ENCODE data around the gene FFAR2. TPM values are rescaled to one million over a fixed set of nuclear protein-coding genes. Genes with fewer than 3 reads are reported as not detected.
A peak's percentile ranks its signal among the peaks of the same experiment; 100 is the strongest.
"Not testable (repeated sequence)": the region's sequence is repeated elsewhere in the genome, so short reads cannot be mapped to it uniquely, and the experiment has no call there.

FFAR2 gene
- polyA plus RNA-seq (2013) = 0.13 TPM

GRCh38 chr19:35447606-35448469, at the start of gene FFAR2:
Gene FFAR2 (plus strand): TSS chr19:35448257. CDS start chr19:35449715, 1,458 bp downstream.
- Histone ChIP-seq H3K36me3 (ENCODE audit: control insufficient read depth in 4 of 4, insufficient read depth in 4 of 4, low read length in 3 of 4) (no peaks in the 10 kb centered on the region), H3K9me3 (ENCODE audit: control extremely low read depth in 1 of 5, control insufficient read depth in 4 of 5, insufficient read depth in 2 of 5, low read depth in 1 of 5, low read length in 4 of 5) (no peaks in the 10 kb centered on the region), H3K27me3 (replicated peaks in 2 of 5; ENCODE audit: control insufficient read depth in 4 of 5, insufficient read depth in 5 of 5, low read length in 4 of 5) (no peaks in the 10 kb centered on the region), H3K27ac (ENCODE audit: insufficient read depth in 1 of 2, low read depth in 1 of 2, low read length in 2 of 2, poor library complexity in 1 of 2, severe bottlenecking in 2 of 2) (no peak within 1 kb of the TSS), H3K4me3 (ENCODE audit: control insufficient read depth in 1 of 7, extremely low read depth in 1 of 7, insufficient read depth in 4 of 7, low read depth in 2 of 7, low read length in 6 of 7) (peak within 1 kb of the TSS in 3 of 7 experiments; percentile 8 to 57 (median 43)), H3K4me1 (ENCODE audit: control extremely low read depth in 1 of 4, control insufficient read depth in 4 of 4, insufficient read depth in 4 of 4, low read length in 3 of 4) (peaks cover 13 to 55% (median 38%) of the 10 kb centered on the region in 4 experiments)
- ChIA-PET POLR2A (interaction anchor here (0.6 to 0.7 kb wide), 2 partner anchors 8 to 95 kb away, joined by 4 to 5 read pairs; no protein-coding TSS in a partner anchor), CTCF (interaction anchor here (0.6 to 2.0 kb wide), 7 partner anchors 12 to 27 kb away, joined by 3 to 10 read pairs (median 5); no protein-coding TSS in a partner anchor)
- DNase-seq = no peak
- 88% methylated on average over 7 of the region's 12 CpGs for WGBS (ENCODE audit: insufficient coverage)

- H3K9me3 ChIP-seq (ENCODE audit: control extremely low read depth in 1 of 5, control insufficient read depth in 4 of 5, insufficient read depth in 2 of 5, low read depth in 1 of 5, low read length in 4 of 5) = no peaks in the 10 kb centered on the region
- ChIA-PET CTCF (no interaction called here), POLR2A (no interaction called here)
- H3K4me1 ChIP-seq (ENCODE audit: control extremely low read depth in 1 of 4, control insufficient read depth in 4 of 4, insufficient read depth in 4 of 4, low read length in 3 of 4) = peaks cover 0 to 3% (median under 1%) of the 10 kb centered on the region in 4 experiments
- H3K36me3 ChIP-seq (ENCODE audit: control insufficient read depth in 4 of 4, insufficient read depth in 4 of 4, low read length in 3 of 4) = no peaks in the 10 kb centered on the region
- no peaks in the 10 kb centered on the region for H3K27me3 ChIP-seq (replicated peaks in 2 of 5; ENCODE audit: control insufficient read depth in 4 of 5, insufficient read depth in 5 of 5, low read length in 4 of 5)
- WGBS (ENCODE audit: insufficient coverage) = 98% methylated on average over 6 of the region's 12 CpGs
- no peak overlapping the region for H3K4me3 ChIP-seq (ENCODE audit: control insufficient read depth in 1 of 7, extremely low read depth in 1 of 7, insufficient read depth in 4 of 7, low read depth in 2 of 7, low read length in 6 of 7)
- DNase-seq = no peak
- H3K27ac ChIP-seq (ENCODE audit: insufficient read depth in 1 of 2, low read depth in 1 of 2, low read length in 2 of 2, poor library complexity in 1 of 2, severe bottlenecking in 2 of 2) = no peak overlapping the region
Observed at GRCh38 chr19:35398570-35398969, 49.5 kb upstream of the FFAR2 start.

GRCh38 chr19:35399231-35399630, 48.8 kb upstream of the FFAR2 start:
- H3K36me3 ChIP-seq (ENCODE audit: control insufficient read depth in 4 of 4, insufficient read depth in 4 of 4, low read length in 3 of 4) = no peaks in the 10 kb centered on the region
- POLR2A ChIA-PET = no interaction called here
- no peak for DNase-seq
- no peaks in the 10 kb centered on the region for H3K4me1 ChIP-seq (ENCODE audit: control extremely low read depth in 1 of 4, control insufficient read depth in 4 of 4, insufficient read depth in 4 of 4, low read length in 3 of 4)
- H3K27me3 ChIP-seq (replicated peaks in 2 of 5; ENCODE audit: control insufficient read depth in 4 of 5, insufficient read depth in 5 of 5, low read length in 4 of 5) = no peaks in the 10 kb centered on the region
- no peak overlapping the region for H3K4me3 ChIP-seq (ENCODE audit: control insufficient read depth in 1 of 7, extremely low read depth in 1 of 7, insufficient read depth in 4 of 7, low read depth in 2 of 7, low read length in 6 of 7)
- 100% methylated on average over 2 of the region's 4 CpGs for WGBS (ENCODE audit: insufficient coverage)
- H3K27ac ChIP-seq (ENCODE audit: insufficient read depth in 1 of 2, low read depth in 1 of 2, low read length in 2 of 2, poor library complexity in 1 of 2, severe bottlenecking in 2 of 2) = no peak overlapping the region
- CTCF ChIA-PET = no interaction called here
- H3K9me3 ChIP-seq (ENCODE audit: control extremely low read depth in 1 of 5, control insufficient read depth in 4 of 5, insufficient read depth in 2 of 5, low read depth in 1 of 5, low read length in 4 of 5) = no peaks in the 10 kb centered on the region

GRCh38 chr19:35399948-35400772, 47.9 kb upstream of the FFAR2 start:
- ChIA-PET CTCF (interaction anchor here (0.8 kb wide), 1 partner anchor 30 kb away, joined by 3 read pairs; no protein-coding TSS in a partner anchor), POLR2A (no interaction called here)
- no peaks in the 10 kb centered on the region for H3K36me3 ChIP-seq (ENCODE audit: control insufficient read depth in 4 of 4, insufficient read depth in 4 of 4, low read length in 3 of 4)
- WGBS (ENCODE audit: insufficient coverage) = 92% methylated on average over 7 of the region's 10 CpGs
- no peaks in the 10 kb centered on the region for H3K4me1 ChIP-seq (ENCODE audit: control extremely low read depth in 1 of 4, control insufficient read depth in 4 of 4, insufficient read depth in 4 of 4, low read length in 3 of 4)
- H3K27ac ChIP-seq (ENCODE audit: insufficient read depth in 1 of 2, low read depth in 1 of 2, low read length in 2 of 2, poor library complexity in 1 of 2, severe bottlenecking in 2 of 2) = no peak overlapping the region
- no peaks in the 10 kb centered on the region for H3K27me3 ChIP-seq (replicated peaks in 2 of 5; ENCODE audit: control insufficient read depth in 4 of 5, insufficient read depth in 5 of 5, low read length in 4 of 5)
- no peak for DNase-seq
- H3K9me3 ChIP-seq (ENCODE audit: control extremely low read depth in 1 of 5, control insufficient read depth in 4 of 5, insufficient read depth in 2 of 5, low read depth in 1 of 5, low read length in 4 of 5) = no peaks in the 10 kb centered on the region
- H3K4me3 ChIP-seq (ENCODE audit: control insufficient read depth in 1 of 7, extremely low read depth in 1 of 7, insufficient read depth in 4 of 7, low read depth in 2 of 7, low read length in 6 of 7) = no peak overlapping the region

GRCh38 chr19:35400773-35401100, 47.3 kb upstream of the FFAR2 start:
- Histone ChIP-seq H3K27ac (ENCODE audit: insufficient read depth in 1 of 2, low read depth in 1 of 2, low read length in 2 of 2, poor library complexity in 1 of 2, severe bottlenecking in 2 of 2) (no peak overlapping the region), H3K27me3 (replicated peaks in 2 of 5; ENCODE audit: control insufficient read depth in 4 of 5, insufficient read depth in 5 of 5, low read length in 4 of 5) (no peaks in the 10 kb centered on the region), H3K4me1 (ENCODE audit: control extremely low read depth in 1 of 4, control insufficient read depth in 4 of 4, insufficient read depth in 4 of 4, low read length in 3 of 4) (no peaks in the 10 kb centered on the region), H3K4me3 (ENCODE audit: control insufficient read depth in 1 of 7, extremely low read depth in 1 of 7, insufficient read depth in 4 of 7, low read depth in 2 of 7, low read length in 6 of 7) (no peak overlapping the region), H3K36me3 (ENCODE audit: control insufficient read depth in 4 of 4, insufficient read depth in 4 of 4, low read length in 3 of 4) (no peaks in the 10 kb centered on the region), H3K9me3 (ENCODE audit: control extremely low read depth in 1 of 5, control insufficient read depth in 4 of 5, insufficient read depth in 2 of 5, low read depth in 1 of 5, low read length in 4 of 5) (no peaks in the 10 kb centered on the region)
- DNase-seq = no peak
- ChIA-PET POLR2A (no interaction called here), CTCF (no interaction called here)
- 100% methylated on average over 6 of the region's 7 CpGs for WGBS (ENCODE audit: insufficient coverage)

GRCh38 chr19:35401416-35401815, 46.6 kb upstream of the FFAR2 start:
- 91% methylated on average over 7 of the region's 9 CpGs for WGBS (ENCODE audit: insufficient coverage)
- not testable (repeated sequence) for H3K27ac ChIP-seq (ENCODE audit: insufficient read depth in 1 of 2, low read depth in 1 of 2, low read length in 2 of 2, poor library complexity in 1 of 2, severe bottlenecking in 2 of 2); H3K4me1 ChIP-seq (ENCODE audit: control extremely low read depth in 1 of 4, control insufficient read depth in 4 of 4, insufficient read depth in 4 of 4, low read length in 3 of 4); DNase-seq; H3K9me3 ChIP-seq (ENCODE audit: control extremely low read depth in 1 of 5, control insufficient read depth in 4 of 5, insufficient read depth in 2 of 5, low read depth in 1 of 5, low read length in 4 of 5); H3K36me3 ChIP-seq (ENCODE audit: control insufficient read depth in 4 of 4, insufficient read depth in 4 of 4, low read length in 3 of 4); H3K27me3 ChIP-seq (replicated peaks in 2 of 5; ENCODE audit: control insufficient read depth in 4 of 5, insufficient read depth in 5 of 5, low read length in 4 of 5); H3K4me3 ChIP-seq (ENCODE audit: control insufficient read depth in 1 of 7, extremely low read depth in 1 of 7, insufficient read depth in 4 of 7, low read depth in 2 of 7, low read length in 6 of 7)
- ChIA-PET POLR2A (interaction anchor here (0.6 kb wide), 1 partner anchor 104 kb away, joined by 5 read pairs; no protein-coding TSS in a partner anchor), CTCF (interaction anchor here (1.1 kb wide), 1 partner anchor 68 kb away, joined by 3 read pairs; no protein-coding TSS in a partner anchor)
